ENCODE measurements around the gene TBX1. TPM values are rescaled to one million over a fixed set of nuclear protein-coding genes. Genes with fewer than 3 reads are reported as not detected.

Gene TBX1
- polyA plus RNA-seq, 5 donors = 6.9 to 16.8 (median 8.5) TPM

GRCh38 chr22:19762568-19763457, 2.2 kb downstream of the TBX1 start:
- DNase-seq = no peak

GRCh38 chr22:19763458-19764298, 3.1 kb downstream of the TBX1 start:
- no peak for DNase-seq

- no peak for DNase-seq
These were observed 3.7 kb downstream of the TBX1 start for GRCh38 chr22:19764299-19764593.

GRCh38 chr22:19764636-19765476, 4.3 kb downstream of the TBX1 start:
- no peak for DNase-seq

- no peak for DNase-seq
These were observed 5.1 kb downstream of the TBX1 start for GRCh38 chr22:19765477-19766239.

- DNase-seq = no peak
These were observed 5.6 kb downstream of the TBX1 start for GRCh38 chr22:19766240-19766510.

GRCh38 chr22:19766511-19767426, 6.2 kb downstream of the TBX1 start:
- DNase-seq = no peak

GRCh38 chr22:19767427-19768341, 7.1 kb downstream of the TBX1 start:
- no peak for DNase-seq

- DNase-seq = no peak
These were observed 8.8 kb downstream of the TBX1 start for GRCh38 chr22:19769393-19769715.

- no peak for DNase-seq
These were observed 10.0 kb downstream of the TBX1 start for GRCh38 chr22:19770349-19771220.

- DNase-seq = no peak
These were observed 11.8 kb downstream of the TBX1 start for GRCh38 chr22:19772422-19772672.

GRCh38 chr22:19772673-19773469, 12.3 kb downstream of the TBX1 start:
- DNase-seq = no peak

- DNase-seq = no peak
These were observed 13.0 kb downstream of the TBX1 start for GRCh38 chr22:19773470-19774040.

- DNase-seq = no peak
These were observed 14.1 kb downstream of the TBX1 start for GRCh38 chr22:19774628-19775027.

GRCh38 chr22:19775496-19776325, 15.1 kb downstream of the TBX1 start:
- DNase-seq = no peak

- DNase-seq = no peak
These were observed 16.0 kb downstream of the TBX1 start for GRCh38 chr22:19776433-19777031.
